HFF-Myc (cell line): Measurements from ENCODE around the gene ANK3.

Source experiments
- DNase-seq: peaks from one replicate; pipeline ENCODE4 v3.0.0-alpha.2; 2011; ENCODE audit warnings: low read depth; ENCODE audit errors: extremely low read depth
- H3K4me3 ChIP-seq: replicated peaks from 2 replicates; pipeline ENCODE4 v1.5.1; 2011; ENCODE audit warnings: low read depth, mild to moderate bottlenecking, control low read depth, low read length
- TF ChIP-seq, protein P1 (sequence below): IDR thresholded peaks from 2 replicates; pipeline ENCODE4 v1.5.1; 2012; ENCODE audit warnings: mild to moderate bottlenecking, low read depth, low read length, control low read depth; ENCODE audit errors: missing control alignments

The ANK3 gene

DNA sequence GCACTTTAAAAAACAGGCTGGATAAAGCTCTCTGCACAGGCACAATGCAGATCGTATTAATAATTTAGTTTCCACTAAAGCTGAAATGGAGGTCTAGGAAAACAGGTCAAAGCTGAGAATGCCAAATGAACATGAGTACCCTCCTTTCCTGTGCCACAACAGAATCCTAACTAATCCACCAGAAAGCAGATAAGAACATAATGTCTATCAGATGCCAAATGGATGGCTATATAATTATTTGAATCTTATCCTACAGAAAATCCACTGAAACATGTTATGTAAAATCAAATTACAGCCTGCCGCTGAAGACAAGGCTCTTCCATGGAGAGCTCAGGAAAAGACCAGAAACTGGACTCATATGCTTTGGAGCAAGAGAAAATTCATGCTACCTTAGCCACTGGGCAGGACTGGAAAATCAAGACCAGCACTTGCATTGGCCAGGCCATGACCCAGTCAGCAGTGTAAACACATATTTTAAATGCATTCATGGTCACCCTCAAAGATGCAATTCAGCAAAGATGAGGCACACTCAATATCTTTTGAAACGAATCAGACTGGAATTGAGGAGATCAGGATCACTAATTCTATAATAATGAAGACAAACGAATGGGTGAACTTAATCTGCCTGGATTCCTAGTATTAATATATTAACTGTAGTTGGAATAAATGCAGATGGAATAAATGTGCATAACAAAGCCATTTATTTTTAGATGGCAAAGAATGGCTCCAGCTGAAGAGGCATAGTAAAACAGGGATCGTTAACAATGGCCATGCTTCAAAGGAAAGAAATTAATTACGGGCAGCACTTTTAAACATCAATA lies 13.2 kb downstream of the ANK3 start:
- DNase-seq: no peak
- H3K4me3 ChIP-seq: no peak overlapping the region
- TF ChIP-seq, protein P1, sequence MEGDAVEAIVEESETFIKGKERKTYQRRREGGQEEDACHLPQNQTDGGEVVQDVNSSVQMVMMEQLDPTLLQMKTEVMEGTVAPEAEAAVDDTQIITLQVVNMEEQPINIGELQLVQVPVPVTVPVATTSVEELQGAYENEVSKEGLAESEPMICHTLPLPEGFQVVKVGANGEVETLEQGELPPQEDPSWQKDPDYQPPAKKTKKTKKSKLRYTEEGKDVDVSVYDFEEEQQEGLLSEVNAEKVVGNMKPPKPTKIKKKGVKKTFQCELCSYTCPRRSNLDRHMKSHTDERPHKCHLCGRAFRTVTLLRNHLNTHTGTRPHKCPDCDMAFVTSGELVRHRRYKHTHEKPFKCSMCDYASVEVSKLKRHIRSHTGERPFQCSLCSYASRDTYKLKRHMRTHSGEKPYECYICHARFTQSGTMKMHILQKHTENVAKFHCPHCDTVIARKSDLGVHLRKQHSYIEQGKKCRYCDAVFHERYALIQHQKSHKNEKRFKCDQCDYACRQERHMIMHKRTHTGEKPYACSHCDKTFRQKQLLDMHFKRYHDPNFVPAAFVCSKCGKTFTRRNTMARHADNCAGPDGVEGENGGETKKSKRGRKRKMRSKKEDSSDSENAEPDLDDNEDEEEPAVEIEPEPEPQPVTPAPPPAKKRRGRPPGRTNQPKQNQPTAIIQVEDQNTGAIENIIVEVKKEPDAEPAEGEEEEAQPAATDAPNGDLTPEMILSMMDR: no peak

DNA sequence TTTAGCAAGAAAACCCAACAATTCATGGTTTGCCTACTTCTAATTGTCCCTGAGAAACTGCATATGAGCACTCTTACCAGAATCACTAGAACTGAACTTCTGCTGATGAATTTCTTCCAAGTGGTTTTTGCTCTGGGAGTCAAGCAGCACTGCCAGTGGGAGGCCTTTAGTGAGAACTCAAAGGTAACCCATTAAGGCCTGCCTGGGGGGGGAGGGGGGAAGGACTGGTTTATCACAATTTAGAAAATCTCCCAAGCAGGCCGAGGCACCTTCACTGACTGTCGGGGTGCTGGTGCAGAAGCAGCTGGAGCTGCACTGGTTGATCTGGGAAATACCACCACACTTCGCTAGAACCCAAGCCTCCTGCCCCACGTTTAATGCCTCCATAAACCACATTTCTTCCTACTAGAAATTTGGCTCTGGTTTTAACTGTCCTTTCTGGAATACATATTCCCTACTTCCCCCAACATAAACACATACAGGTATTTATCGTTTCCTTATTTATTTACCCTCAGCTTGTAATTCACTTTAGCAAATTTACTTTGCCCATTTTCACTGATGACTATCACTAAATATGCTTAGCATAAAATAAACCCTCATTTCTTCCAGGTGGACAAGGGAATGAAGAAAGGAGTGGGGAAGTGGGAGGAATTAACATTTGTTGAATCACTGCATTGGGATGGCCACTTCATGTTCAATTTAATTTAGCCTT lies 14.2 kb downstream of the ANK3 start:
- no peak for DNase-seq
- TF ChIP-seq, protein P1: no peak
- no peak overlapping the region for H3K4me3 ChIP-seq

DNA sequence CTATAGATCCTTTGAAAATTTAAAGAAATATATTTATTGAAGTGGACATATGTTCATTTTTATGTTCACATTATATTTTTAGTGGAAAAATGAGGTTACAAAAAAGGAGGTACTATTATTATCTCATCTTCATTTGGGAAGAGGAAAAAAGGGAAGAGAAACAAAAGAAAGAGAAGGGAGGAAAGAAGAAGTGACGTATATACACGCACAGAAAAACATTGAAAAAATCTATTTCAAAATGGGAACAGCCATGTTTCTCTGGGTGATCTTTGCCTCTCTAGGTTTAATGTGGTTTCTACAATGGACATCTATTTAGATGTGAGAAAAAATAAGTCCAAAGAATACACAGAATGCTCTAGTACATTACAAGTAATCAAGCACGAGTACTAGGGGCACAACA lies 14.8 kb downstream of the ANK3 start:
- TF ChIP-seq, protein P1: no peak
- DNase-seq: no peak
- no peak overlapping the region for H3K4me3 ChIP-seq

DNA sequence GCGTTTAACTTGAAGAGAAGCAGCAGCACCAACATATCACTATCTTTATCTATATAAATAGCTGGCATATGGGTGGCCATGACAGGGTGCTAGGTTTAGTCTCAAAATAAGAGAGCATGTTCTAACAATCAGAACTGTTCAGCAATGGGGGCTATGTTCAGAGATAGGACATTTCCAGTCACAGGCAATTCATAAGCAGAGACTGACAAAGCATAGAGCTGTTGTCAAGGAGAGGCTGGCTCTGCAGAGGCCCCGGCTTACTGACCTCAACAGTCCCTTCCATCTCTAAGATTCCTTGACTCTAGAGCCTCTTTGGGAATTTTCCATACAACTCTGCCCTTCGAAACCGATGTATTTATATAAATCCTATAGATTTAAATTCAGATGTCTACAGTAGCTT lies 17.2 kb downstream of the ANK3 start:
- TF ChIP-seq, protein P1: no peak
- H3K4me3 ChIP-seq: no peak overlapping the region

DNA sequence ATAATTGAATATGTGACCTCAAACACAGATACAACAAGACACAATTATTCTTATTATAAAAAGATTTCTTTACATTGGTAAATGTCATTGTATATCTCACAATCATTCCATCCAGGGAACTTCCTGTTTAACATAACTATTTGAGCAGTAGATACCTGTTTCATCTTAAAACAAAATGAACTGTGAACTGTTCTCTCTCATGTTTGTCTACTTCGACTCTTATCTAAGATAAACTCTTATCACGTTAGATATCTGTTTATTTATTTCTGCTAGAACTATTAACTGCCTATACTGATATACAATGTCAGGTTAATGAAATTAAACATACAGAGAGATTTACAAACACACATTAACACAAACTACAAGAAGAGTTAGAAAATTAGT lies 20.1 kb downstream of the ANK3 start:
- TF ChIP-seq, protein P1: no peak
- DNase-seq: no peak
- H3K4me3 ChIP-seq: no peak overlapping the region

More for the DNA sequence above, 17.2 kb downstream of the ANK3 start:
- no peak for DNase-seq

DNA sequence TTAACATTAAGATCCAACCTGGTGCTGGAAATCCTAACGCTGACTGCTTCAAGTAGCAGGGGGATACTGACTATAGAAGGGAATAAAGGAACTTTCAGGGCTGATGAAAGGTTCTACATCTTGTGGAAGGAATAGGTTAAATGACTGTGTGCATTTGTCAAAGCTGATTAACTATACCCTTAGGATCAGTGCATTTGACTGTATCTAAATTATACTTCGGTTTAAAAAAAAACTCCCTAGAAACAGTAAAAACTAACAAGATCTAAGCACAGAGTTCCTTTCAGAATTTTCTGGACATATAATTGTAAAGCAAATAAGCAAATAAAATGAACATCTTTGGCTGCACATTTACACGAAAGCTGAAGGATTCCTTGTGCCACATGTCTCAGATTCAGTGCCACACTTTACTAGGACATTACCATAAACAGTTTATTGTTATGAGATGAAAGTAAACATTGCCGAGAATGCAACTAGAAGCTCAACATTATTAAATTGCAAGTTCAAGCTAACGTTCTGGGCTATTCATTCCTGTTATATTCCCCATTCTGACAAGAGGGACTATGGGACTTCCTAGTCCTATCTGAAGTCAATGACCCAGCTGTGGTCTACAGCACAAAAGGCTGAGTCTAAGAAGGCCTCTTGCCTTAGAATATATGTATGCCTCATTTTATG lies 20.7 kb downstream of the ANK3 start:
- DNase-seq: no peak
- TF ChIP-seq, protein P1: no peak
- no peak overlapping the region for H3K4me3 ChIP-seq
